ENCODE results near the gene CFAP53. TPM values are rescaled to one million over a fixed set of nuclear protein-coding genes. Genes with fewer than 3 reads are reported as not detected.
A peak's percentile ranks its signal among the peaks of the same experiment; 100 is the strongest.

The CFAP53 gene
- total and polyA plus RNA-seq, 2 of the 13 experiments (the other 11 are each of a cell fraction or from before 2014, with no cell fraction given), result 0.05 to 0.07 TPM

- POLR2A ChIA-PET, result no interaction called here
- H3K4me3 ChIP-seq (replicated peaks in 1 of 3; ENCODE audit: insufficient read depth in 1 of 3, low read depth in 2 of 3, low read length in 3 of 3), result no peak overlapping the region
- H3K36me3 ChIP-seq (replicated peaks in 1 of 2; ENCODE audit: control insufficient read depth in 1 of 2, insufficient read depth in 2 of 2, low read length in 2 of 2), result peaks cover 9 to 23% of the 10 kb centered on the region in 2 experiments; a peak in 4 of 5 replicates
- H3K27ac ChIP-seq (ENCODE audit: extremely low read length, insufficient read depth, low read length), result no peak overlapping the region
- in situ Hi-C loops (cut with HindIII; ENCODE audit: extremely low pct_ligation_motif_present, low pct_unique_long_range_greater_than_20kb) (loop anchor here (10.0 kb wide), 1 partner anchor 141 kb away; no protein-coding TSS in a partner anchor), intact Hi-C loops (cut with micrococcal nuclease; ENCODE audit: unreplicated experiment) (no loop called here)
- no peaks in the 10 kb centered on the region for H3K9me3 ChIP-seq (ENCODE audit: low read length)
- ATAC-seq, result no peak
- H4K20me1 ChIP-seq (ENCODE audit: insufficient read depth, low read length), result no peaks in the 10 kb centered on the region
- H3K27me3 ChIP-seq (ENCODE audit: control insufficient read depth in 1 of 2, insufficient read depth in 2 of 2, low read length in 2 of 2), result peaks cover 0 to 4% of the 10 kb centered on the region in 2 experiments; a peak in 1 of 5 replicates
- no peak for FAIRE-seq
- BruUV-seq (replicated peaks), result TSS peak; percentile 22
- DNase-seq (ENCODE audit: low spot score), result no peak
- H2AFZ ChIP-seq (ENCODE audit: low read length), result no peak overlapping the region
- WGBS (ENCODE audit: low lambda C conversion rate), result 98% methylated on average over 29 of the region's 29 CpGs
- H3K79me2 ChIP-seq (ENCODE audit: insufficient read depth, low read length), result peaks cover 28% of the 10 kb centered on the region
- peaks cover 33% of the 10 kb centered on the region for H3K4me1 ChIP-seq (ENCODE audit: insufficient read depth, low read length)
- H3K4me2 ChIP-seq (ENCODE audit: low read depth, low read length), result no peak overlapping the region
- TF ChIP-seq ZNF33B (CRISPR knock-in tag; IDR thresholded peaks at IDR 0.05), result no peak
- TF ChIP-seq TERF1 (CRISPR knock-in tag; IDR thresholded peaks at IDR 0.05), result no peak
- TF ChIP-seq NFIB (CRISPR knock-in tag; IDR thresholded peaks at IDR 0.05; ENCODE audit: borderline replicate concordance), result no peak
- TF ChIP-seq ZEB1 (IDR thresholded peaks at IDR 0.05; ENCODE audit: insufficient replicate concordance, low read depth), result no peak
- no peak for TF ChIP-seq ZNF543 (CRISPR knock-in tag; IDR thresholded peaks at IDR 0.05)
- TF ChIP-seq NFATC3 (CRISPR knock-in tag; IDR thresholded peaks at IDR 0.05), result no peak
- TF ChIP-seq POGK (CRISPR knock-in tag; conservative IDR thresholded peaks at IDR 0.05), result no peak
- no peak for TF ChIP-seq MTA1 (CRISPR knock-in tag; IDR thresholded peaks at IDR 0.05; ENCODE audit: borderline replicate concordance)
- TF ChIP-seq TSC22D2 (CRISPR knock-in tag; IDR thresholded peaks at IDR 0.05; ENCODE audit: borderline replicate concordance), result no peak
- H3K9ac ChIP-seq (ENCODE audit: insufficient read depth, low read depth, low read length), result no peak overlapping the region
- CTCF ChIA-PET (ENCODE audit: low intra/inter-chr PET ratio, low total read pairs), result no interaction called here
Observed at GRCh38 chr18:50283469-50284209, 17.3 kb upstream of the CFAP53 start.
